GM10266 (cell line): Measurements from ENCODE around the gene PRKCA.
"Not testable (repeated sequence)": the region's sequence is repeated elsewhere in the genome, so short reads cannot be mapped to it uniquely, and the experiment has no call there.

Source experiments
- DNase-seq: peaks from one replicate; pipeline ENCODE4 v3.0.0; 2012; ENCODE audit errors: extremely low spot score
- CTCF ChIP-seq: IDR thresholded peaks from 2 replicates; pipeline ENCODE4 v1.5.1; 2012; ENCODE audit warnings: mild to moderate bottlenecking, low read depth; ENCODE audit not compliant: control insufficient read depth, insufficient read depth; ENCODE audit errors: missing control alignments

Gene PRKCA

GRCh38 chr17:66451188-66452149, 149.1 kb downstream of the PRKCA start:
- no peak for DNase-seq
- no peak for TF ChIP-seq CTCF

GRCh38 chr17:66455060-66455459, 152.6 kb downstream of the PRKCA start:
- DNase-seq, result no peak
- TF ChIP-seq CTCF, result no peak

- not testable (repeated sequence) for DNase-seq
Observed at GRCh38 chr17:66457499-66457898, 155.1 kb downstream of the PRKCA start.

GRCh38 chr17:66458782-66459181, 156.4 kb downstream of the PRKCA start:
- DNase-seq, result no peak
- TF ChIP-seq CTCF, result no peak

- no peak for TF ChIP-seq CTCF
- DNase-seq, result no peak
Observed at GRCh38 chr17:66459811-66460270, 157.4 kb downstream of the PRKCA start.

- DNase-seq, result no peak
- no peak for TF ChIP-seq CTCF
Observed at GRCh38 chr17:66460558-66460957, 158.1 kb downstream of the PRKCA start.

- TF ChIP-seq CTCF, result no peak
- no peak for DNase-seq
Observed at GRCh38 chr17:66461343-66461995, 159.1 kb downstream of the PRKCA start.
